HS-5 (cell line): Measurements from ENCODE around the gene VAPB.
A peak's percentile ranks its signal among the peaks of the same experiment; 100 is the strongest.
"Not testable (repeated sequence)": the region's sequence is repeated elsewhere in the genome, so short reads cannot be mapped to it uniquely, and the experiment has no call there.

ENCODE experiments used
- DNase-seq: peaks from one replicate; pipeline ENCODE4 v3.0.0-alpha.2; 2012; ENCODE audit warnings: low read depth

Gene VAPB, protein sequence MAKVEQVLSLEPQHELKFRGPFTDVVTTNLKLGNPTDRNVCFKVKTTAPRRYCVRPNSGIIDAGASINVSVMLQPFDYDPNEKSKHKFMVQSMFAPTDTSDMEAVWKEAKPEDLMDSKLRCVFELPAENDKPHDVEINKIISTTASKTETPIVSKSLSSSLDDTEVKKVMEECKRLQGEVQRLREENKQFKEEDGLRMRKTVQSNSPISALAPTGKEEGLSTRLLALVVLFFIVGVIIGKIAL

DNA sequence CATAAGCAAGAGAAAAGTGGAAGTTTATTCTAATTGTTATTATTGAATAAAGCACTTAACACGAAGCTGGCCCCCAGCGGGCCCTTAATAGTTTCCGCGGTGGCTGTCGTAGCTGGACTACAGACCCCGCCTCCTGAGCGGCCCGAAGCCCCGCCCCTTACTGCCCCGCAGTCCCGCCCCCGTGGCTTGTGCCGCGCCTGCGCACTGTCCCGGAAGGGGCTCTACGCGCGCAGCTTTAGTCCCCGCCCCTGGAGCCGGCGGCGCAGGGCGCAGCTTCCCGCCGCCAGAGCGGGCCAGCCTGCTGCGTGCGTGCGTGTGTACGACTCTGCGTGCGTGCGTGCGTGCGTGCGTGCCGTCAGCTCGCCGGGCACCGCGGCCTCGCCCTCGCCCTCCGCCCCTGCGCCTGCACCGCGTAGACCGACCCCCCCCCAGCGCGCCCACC lies at the start of gene VAPB:
TSS of gene VAPB (plus strand) at position 348 of the 442 bp plus-strand sequence. CDS start 231 bp downstream, outside the sequence.
- peak; percentile 82 for DNase-seq

DNA sequence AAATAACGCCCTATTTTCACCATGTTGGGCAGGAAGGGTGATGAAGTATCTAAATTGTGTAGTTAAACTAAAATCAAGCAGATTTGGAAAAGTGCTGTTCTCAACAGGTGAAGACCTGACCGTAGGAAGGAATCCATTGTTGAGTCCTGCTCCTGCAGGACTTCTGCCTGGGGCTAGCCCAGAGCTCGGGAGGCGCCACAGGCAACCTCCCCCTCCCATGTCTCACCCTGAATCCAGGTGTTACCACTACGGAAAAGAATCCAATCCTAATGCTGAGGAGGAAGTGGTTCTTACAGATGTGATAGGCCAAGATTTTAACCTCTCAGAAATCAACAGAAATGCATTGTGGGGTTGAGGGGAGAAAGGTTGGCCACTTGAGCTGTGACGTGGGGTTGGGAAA lies 49.3 kb upstream of the VAPB start:
- no peak for DNase-seq

DNA sequence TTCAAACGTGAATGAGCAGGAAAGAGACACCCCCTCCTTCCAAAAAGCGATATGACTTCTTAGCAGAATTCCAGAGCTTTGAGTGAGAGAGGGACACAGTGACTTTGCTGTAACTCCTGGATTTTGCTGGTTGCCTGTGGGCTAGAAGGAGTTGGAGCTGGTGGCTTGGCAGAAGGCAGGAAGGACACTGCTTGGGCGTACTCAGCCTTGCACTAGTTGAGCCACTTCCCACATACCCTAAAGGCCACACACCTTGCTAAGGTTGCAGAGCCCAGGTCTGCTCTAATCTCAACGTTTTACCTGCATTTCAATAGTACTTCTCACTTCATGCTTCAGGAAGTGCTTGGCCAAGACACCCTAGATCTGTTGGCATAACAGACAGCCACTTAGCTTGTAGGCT lies 48.9 kb upstream of the VAPB start:
- no peak for DNase-seq

DNA sequence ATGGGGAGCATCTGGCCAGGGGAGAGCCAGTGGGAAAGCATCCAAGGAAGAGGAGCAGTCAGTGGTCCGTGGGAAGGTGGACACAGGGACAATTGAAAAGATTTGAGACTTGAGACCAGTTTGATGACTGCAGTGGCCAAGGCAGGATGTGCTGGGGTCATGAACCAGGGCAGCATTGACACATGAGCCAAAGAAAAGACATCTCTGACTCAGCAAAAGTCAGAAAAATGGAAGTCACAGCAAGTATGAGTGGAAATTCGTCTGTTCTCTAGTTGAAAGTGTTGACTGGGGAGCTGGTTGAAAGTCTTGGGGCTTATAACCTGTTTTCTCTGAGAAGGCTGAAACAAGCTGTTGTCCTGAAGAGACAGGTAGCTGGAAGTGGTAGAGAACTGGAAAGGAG lies 48.2 kb upstream of the VAPB start:
- no peak for DNase-seq

DNA sequence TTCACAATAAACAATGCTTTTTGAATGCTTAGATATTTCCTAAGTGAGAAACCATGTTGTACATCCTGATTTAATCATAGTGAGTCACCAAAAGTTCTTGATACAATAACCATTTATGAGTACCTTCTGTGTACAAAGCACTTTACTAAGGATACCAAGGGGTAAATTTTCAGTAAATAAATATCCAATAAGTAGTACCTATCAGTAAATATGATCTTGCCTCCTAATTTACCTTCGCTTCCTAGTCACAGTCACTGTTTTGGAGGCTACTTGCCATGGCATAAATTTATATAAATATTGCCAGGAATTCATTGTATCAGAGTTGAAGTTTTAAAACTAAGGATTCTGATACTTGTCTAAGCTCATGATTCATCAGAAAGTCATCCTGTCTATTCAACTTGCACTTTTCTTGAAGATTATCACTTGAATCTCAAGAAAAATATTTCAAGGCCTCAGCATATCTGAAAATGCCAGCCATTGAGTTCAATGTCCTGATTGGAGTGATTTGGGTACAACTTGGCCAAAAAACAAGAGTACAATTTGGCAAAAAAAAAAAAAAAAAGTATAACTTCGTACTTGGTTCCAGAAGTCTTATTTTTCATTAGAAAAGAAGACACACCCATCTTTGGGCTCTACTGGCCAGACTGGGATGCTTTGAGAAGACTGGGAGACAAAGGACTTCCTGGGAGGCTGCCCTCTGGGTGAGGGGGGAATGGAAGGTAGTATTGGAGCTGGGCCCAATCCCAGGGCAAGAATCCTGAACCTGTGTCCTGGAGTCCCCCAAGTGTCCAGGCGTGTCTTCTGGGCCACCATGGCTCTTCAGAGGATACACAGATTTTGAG lies 46.7 kb upstream of the VAPB start:
- DNase-seq, result peak; percentile 95

DNA sequence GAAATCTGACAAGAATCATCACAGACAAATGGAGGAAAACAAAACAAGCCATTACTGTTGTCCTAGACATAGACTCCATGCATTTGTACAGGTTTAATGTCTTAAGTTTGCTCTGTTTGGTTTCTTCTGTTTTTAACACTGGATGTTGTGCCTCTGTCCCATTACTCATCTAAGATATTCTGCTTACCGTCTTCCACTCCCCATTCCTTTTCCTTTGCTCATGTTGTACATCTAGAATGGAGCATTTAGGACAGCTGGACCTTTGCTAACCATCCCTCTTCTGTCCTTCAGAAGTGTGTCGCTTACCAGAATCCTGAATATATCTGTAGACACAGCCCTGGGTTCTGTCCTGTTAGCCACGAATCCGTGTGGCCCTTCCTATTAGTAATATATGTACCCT lies 44.3 kb upstream of the VAPB start:
- DNase-seq, result no peak

DNA sequence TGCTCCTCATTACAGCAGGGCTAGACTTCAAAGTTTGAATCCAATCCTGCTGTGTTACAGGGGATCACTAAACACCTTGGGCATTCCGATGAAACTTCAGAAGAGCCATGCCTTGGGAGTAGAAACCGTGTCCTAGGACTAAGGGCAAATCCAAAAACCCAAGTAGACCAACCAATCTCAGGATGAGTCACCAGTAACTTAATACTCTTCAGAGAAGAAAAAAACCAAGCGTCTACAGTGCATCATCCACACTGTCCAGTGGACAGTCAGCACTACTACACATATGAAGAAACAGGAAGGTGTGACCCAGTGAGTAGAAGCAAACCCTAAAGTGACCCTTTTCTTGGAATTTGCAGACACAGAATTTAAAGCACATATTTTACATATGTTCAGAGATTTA lies 39.5 kb upstream of the VAPB start:
- DNase-seq, result peak; percentile 73

DNA sequence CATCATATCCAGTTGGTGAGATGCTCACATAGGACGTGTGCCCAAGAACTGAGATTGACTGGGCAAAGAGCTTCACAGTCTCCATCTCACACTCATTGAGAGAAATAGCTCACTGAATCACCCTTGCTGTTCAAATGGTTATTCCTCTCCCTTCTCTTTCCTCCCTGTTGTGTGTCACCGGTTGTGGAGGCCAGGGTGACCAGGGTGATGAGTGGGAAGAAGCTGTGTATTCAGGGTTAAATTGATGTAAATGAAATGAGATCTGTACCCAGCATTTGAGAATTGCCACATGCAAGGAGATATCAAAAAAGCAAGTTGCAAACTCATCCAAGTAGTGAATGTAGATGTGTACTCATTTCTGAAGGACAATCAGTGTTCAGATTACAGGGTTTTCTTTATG lies 36.6 kb upstream of the VAPB start:
- DNase-seq, result no peak

DNA sequence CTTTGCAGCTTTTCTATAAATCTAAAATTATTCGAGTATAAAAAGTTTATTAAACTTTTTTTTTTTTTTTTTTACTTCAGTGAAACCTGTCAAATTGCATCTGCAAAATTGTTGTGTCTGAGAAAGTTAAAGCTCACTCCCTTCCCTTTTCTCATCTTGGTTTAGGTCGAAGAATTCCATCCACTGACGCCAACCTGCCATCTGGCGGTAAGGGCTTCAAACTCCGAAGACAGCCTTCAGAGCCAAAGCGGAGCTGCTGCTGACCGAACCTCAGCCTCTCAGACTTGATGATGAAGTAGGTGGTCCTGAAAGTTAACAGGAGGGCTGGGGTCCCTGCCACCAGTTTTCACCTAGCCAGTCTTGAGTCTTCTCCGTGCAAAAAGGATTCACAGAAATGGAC lies 29.6 kb upstream of the VAPB start:
- no peak for DNase-seq

DNA sequence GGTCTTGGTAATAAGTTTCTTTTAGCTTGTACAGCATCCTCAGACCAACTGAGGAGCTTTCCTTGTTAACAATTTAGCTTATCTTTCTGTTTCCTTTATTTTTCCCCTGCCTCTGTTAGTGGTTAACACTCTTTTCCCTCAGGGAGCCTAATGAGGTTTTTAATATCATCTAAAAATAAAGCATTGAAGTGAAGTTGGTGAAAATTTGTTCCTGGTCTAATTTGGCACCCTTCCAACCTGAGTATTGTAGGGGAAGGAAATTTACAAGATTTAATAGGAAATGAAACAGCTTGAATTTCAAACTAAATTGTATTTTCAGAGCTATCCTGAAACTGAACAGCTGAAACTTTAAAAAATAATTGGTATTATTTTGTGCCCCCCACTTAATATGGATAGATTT lies 28.1 kb upstream of the VAPB start:
- no peak for DNase-seq

DNA sequence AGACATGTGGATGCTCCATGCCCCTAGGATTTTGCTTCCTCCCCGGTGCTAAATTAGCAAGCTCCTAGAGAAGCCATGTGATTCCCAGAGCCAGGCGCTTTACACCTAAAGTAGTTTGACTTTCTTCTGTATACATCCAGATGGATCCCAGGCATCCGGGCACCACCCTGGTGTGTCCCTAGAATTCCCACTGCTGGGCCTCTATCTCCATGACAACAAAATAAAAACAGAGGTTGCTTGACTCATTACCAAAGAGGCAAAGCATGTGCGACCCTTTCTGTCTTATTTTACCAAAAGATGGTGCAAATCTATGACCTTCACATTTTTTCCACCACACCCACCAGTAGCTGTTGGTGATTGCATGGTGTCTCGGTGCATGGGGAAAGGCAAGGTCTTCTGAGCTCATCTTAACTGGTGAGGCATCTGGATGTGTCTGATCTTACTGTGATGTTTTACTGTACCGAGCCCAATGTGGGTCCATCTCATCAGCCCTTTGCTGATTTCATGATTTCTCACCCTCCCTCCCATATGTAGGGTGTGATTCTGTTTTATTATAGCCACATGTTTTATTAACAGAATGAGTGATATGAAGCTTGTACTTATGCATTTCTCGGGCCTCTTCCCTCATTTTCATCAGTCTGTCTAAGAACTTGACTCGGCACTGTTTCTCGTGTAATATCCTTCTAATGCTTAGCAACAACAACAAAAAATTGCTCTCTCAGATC lies 27.4 kb upstream of the VAPB start:
- DNase-seq, result no peak

DNA sequence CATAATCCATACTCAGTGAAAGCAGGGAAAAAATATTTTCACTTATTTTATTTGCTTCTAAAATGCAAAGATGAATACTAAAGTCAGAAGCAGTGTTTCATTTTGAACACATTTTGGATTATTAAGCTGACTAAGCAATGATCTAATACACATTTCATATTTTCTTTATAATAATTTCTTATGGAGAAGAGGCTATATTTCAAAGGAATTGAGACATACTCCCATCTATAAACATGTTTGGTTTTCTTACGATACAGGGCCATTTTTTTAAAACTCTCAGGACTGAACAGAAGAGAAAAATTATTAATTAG lies 26.9 kb upstream of the VAPB start:
- no peak for DNase-seq

DNA sequence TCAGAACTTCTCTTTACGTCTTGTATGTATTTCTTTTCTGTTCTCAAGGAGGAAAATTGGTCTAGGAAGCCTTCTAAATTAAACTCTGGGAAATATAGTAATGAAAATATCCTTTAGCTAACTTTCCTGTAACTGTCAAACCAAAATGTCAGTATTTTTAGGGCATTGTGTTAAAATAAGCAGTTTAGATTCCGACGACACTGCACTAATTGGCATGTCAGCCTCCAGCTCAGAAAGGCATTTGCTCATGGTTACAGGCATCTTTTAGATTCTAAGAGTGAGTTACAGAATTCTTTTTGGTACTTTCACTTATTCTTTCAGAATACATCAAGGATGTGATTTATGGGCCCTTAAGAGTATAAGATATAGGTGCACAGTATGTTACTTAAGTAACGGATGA lies 26.1 kb upstream of the VAPB start:
- no peak for DNase-seq

DNA sequence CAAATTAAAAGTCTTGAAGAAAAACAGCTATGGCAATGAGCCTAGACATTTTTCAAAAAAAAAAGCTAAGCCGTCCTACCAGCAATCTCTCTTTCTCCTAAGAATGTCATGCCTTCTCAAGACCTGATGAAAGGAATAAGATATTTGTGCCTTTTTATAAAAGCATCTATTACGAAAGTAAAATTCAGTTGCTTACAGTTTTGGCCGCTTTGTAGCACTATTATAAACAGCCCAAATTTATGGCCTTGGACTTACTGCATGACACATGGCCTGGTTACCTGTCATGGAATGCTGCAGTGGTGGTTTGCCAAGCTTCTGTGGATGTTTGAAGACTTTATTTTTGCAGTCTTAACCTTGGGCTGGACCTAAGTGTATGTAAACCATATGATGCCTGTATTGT lies 22.2 kb upstream of the VAPB start:
- DNase-seq, result no peak

DNA sequence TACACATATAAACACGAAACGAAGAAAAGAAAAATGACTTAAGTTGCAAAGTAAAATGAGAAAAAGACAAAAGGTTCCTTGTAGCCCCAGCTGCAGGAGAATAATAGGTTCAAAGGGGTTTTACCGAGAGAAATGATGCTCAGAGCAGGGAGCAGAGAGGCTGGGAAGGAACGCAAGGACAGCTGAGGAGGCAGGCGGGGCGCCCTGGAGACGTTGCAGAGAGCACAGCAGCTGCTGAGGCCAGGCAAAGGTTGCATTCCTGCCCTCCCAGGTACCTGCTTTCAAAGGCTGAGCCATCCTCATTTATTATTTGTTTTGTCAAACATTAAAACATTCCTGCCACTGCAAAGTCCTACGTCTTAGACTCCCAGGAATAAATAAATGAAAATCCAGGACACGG lies 16.2 kb upstream of the VAPB start:
- no peak for DNase-seq

DNA sequence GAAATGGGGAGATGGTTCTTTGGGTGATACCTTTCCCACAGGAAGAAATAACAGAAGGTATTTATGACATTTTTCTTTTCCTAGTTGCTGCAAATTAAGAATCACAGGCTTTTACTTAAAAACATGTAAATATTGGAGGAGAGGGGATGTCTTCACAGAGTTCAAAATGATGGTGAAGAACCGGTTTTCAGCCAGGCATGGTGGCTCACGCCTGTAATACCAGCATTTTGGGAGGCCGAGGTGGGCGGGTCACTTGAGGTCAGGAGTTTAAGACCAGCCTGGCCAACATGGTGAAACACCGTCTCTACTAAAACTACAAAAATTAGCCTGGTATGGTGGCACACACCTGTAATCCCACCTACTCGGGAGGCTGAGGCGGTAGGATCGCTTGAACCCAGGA lies 15.7 kb upstream of the VAPB start:
- DNase-seq, result not testable (repeated sequence)

DNA sequence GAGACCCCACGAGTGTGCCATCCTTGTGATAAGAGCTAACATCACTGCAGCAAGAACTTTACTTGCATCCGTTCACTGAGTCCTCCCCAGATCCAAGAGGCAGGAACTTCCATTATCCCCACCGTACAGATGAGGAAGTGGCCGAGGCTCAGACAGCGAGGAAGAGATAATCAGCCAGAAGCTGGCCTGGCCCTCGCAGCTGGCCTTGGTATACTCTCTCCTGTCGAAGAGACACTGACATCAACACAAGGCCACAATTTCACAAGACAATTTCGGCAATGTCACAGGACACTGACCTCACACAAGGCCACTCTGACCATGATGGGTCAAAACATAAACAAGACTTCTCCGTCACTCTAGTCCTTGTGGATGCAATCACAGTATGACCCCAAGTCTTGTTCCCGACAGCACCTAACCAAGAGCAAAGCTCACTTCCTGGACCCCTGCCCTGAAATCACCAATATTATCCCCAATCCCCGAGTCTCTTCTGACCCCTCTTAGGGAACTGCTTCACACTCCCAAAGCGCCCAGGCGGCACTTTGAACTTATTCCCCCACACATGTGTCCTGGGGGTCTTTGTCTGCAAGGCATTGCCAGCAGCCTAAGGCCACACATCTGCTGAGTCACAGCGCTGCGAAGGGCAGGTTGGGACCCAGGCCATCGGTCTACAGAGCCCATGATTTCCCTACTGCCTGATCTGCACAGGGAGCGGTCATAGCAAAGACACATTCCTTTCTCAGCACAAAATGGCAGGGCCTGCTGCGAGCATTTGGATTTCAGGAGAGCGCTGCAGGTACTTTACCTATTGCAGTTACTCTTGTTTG lies 14.8 kb upstream of the VAPB start:
- DNase-seq, result no peak

DNA sequence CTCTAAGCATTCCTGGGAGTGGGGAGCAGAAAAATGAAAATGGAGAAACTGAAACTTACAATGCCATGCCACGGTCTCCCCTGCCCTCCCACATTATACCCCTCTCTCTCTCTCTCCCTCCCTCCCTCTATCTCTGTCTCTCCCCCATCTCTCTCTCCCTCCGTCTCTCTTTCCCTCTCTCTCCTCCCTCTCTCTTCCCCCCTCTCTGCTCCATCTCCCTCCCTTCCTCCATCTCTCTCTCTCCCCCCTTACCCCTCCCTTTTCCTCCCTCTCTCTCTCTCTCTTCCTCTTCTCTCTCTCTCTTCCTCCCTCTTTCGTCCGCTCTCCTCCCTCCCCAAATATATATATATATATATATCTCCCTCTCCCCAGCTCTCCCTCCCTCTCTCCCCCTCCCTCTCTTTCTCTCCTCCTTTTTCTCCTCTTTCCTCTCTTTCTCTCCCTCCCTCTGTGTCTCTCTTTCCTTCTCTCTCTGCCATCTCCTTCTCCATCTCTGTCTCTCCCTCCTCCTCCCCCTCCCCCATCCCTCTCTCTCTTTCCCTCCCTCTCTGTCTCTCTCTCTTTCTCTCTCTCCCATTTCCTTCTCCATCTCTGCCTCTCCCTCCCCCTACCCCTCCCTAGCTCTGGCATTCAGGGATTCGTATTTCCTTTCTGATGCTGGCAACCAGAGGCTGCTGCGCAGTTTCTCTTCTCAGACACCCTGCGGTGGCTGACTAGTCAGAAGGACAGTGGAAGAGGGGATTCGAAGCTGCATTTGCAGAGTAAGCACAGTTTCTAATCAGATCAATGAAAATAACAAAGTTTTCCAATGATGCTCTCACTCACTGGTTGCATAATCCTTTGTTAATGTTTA lies 13.9 kb upstream of the VAPB start:
- DNase-seq, result no peak

DNA sequence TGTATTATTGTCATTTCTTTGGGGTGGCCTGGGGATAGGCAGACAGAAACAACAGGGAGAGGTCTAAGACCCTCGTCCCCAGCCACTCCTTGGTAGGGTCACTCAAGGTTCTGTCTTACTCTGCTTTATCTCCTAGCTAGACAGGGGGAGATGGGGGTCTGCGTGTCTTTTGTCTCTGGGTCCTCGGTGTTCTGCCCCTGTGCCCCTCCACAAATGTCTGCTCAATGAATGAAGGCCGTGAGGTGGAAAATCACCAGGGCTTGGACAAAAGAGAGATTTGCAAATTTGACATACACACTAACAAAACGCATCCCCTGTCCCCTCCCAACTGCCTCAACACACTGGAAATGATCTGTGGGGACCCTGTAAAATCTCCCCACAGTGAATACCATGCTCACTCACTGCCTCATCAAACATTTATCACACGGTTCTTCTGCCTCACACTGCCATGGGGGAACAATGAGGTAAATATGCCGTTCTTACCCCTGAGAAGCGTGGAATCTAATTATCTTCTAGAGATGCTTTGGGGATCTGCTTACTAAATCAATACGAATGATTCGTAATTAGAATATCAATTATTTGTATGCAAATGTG lies 13.2 kb upstream of the VAPB start:
- no peak for DNase-seq

DNA sequence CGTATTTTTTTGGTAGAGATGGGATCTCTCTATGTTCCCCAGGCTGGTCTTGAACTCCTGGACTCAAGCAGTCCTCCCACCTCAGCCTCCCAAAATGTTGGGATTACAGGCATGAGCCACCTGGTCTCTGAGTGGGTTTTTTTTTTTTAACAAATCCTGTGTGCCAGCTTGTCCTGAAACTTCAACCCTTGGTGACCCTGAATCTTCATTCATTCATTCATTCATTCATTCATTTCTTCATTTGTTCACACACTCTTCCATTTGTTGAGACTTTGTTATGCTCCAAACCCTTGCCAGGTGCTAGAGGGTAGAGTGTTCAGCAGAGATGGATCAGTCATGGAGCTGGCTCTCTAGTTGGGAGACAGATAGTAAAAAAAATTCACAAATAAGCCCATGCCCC lies 12.0 kb upstream of the VAPB start:
- DNase-seq, result no peak
